HEK293 (cell line): ENCODE data around the gene SP6.

Experiments
- CTCF ChIP-seq: fragments of 450-650 bp; formaldehyde crosslinking; IDR thresholded peaks from 2 replicates; pipeline ENCODE4 v1.5.1; 2016; ENCODE audit warnings: missing biosample characterization, missing genetic modification characterization
- YY1 ChIP-seq: fragments of 450-650 bp; formaldehyde crosslinking; IDR thresholded peaks from 2 replicates; pipeline ENCODE4 v1.5.1; 2018; ENCODE audit warnings: missing biosample characterization, missing genetic modification characterization
- ZFP41 ChIP-seq: fragments of 450-650 bp; formaldehyde crosslinking; IDR thresholded peaks from 2 replicates; pipeline ENCODE4 v1.5.1; 2016; ENCODE audit warnings: missing biosample characterization, missing genetic modification characterization, borderline replicate concordance
- ZNF266 ChIP-seq: fragments of 450-650 bp; formaldehyde crosslinking; IDR thresholded peaks from 2 replicates; pipeline ENCODE4 v1.5.1; 2016; ENCODE audit warnings: missing biosample characterization, missing genetic modification characterization, low read depth
- ZNF362 ChIP-seq: fragments of 450-650 bp; formaldehyde crosslinking; IDR thresholded peaks from 2 replicates; pipeline ENCODE4 v1.5.1; 2016; ENCODE audit warnings: missing biosample characterization, missing genetic modification characterization

- no peak for TF ChIP-seq ZNF362 (tag by site-specific recombination)
- no peak for TF ChIP-seq CTCF (tag by site-specific recombination)
- TF ChIP-seq YY1 (tag by site-specific recombination): no peak
- no peak for TF ChIP-seq ZFP41
- TF ChIP-seq ZNF266 (tag by site-specific recombination): no peak
Observed at GRCh38 chr17:47895347-47895855, 44.4 kb upstream of the SP6 start.
